SK-N-SH (cell line): Measurements from ENCODE around the gene ELMO1. TPM values are rescaled to one million over a fixed set of nuclear protein-coding genes. Genes with fewer than 3 reads are reported as not detected.

ENCODE experiments used
- CTCF ChIA-PET: fragments of 300-600, 350-600 bp; formaldehyde crosslinking; extraction: SDS; loops from one replicate; lab custom pipeline; 2021; lab: Yijun Ruan, JAX
- POLR2A ChIA-PET: fragments of 350-600 bp; sonication (Branson Sonifier 250); formaldehyde crosslinking; extraction: SDS; loops from one replicate; lab custom pipeline; 2020; ENCODE audit warnings: antibody characterized with exemption, inconsistent platforms; lab: Yijun Ruan, JAX
- DNase-seq: peaks from one replicate; pipeline ENCODE4 v3.0.0; 2012
- H2AFZ ChIP-seq: fragments of 200-600 bp; sonication (generic); 2 replicates; pipeline ENCODE4 v1.8.1; 2016; ENCODE audit warnings: antibody characterized with exemption, mild to moderate bottlenecking, low read depth
- H3F3A ChIP-seq: fragments of 200-600 bp; sonication (generic); replicated peaks from 2 replicates; pipeline ENCODE3; 2016; ENCODE audit warnings: antibody characterized with exemption, mild to moderate bottlenecking; ENCODE audit not compliant: insufficient read depth
- H3K27ac ChIP-seq, 2 experiments: fragments of 200-500 bp in 1 of 2; fragments of 200-600 bp in 1 of 2; sonication (Bioruptor generic) in 1 of 2; sonication (generic), shearing (Covaris generic) in 1 of 2; 2 replicates each; pipeline versions ENCODE4 v1.5.1 to v1.6.1; 2014 to 2016; ENCODE audit warnings: low read depth in 2 of 2, inconsistent platforms in 1 of 2, low read length in 1 of 2, mild to moderate bottlenecking in 1 of 2, mixed read lengths in 1 of 2
- H3K27me3 ChIP-seq: fragments of 200-600 bp; sonication (generic), shearing (Covaris generic); 2 replicates; pipeline ENCODE4 v1.6.1; 2016; ENCODE audit warnings: mixed run types; ENCODE audit not compliant: insufficient read depth
- H3K36me3 ChIP-seq, 2 experiments: fragments of 200-500 bp in 1 of 2; fragments of 200-600 bp in 1 of 2; sonication (Bioruptor generic) in 1 of 2; sonication (generic) in 1 of 2; replicated peaks in 1 of 2; 2 replicates each; pipeline versions ENCODE3 to v1.5.1; 2014 to 2016; ENCODE audit warnings: low read length in 1 of 2, mild to moderate bottlenecking in 1 of 2; ENCODE audit not compliant: insufficient read depth in 2 of 2, control insufficient read depth in 1 of 2
- H3K4me1 ChIP-seq, 2 experiments: fragments of 200-500 bp in 1 of 2; fragments of 200-600 bp in 1 of 2; sonication (Bioruptor generic) in 1 of 2; sonication (generic), shearing (Covaris generic) in 1 of 2; 2 replicates each; pipeline versions ENCODE4 v1.5.1 to v1.6.1; 2014 to 2016; ENCODE audit warnings: low read depth in 1 of 2, low read length in 1 of 2, mixed run types in 1 of 2; ENCODE audit not compliant: insufficient read depth in 2 of 2, control insufficient read depth in 1 of 2
- H3K4me2 ChIP-seq: fragments of 200-600 bp; sonication (generic), shearing (Covaris generic); 2 replicates; pipeline ENCODE4 v1.6.1; 2017; ENCODE audit warnings: mixed run types
- H3K4me3 ChIP-seq, 2 experiments: fragments of 200-500 bp in 1 of 2; fragments of 200-600 bp in 1 of 2; sonication (Bioruptor generic) in 1 of 2; sonication (generic), shearing (Covaris generic) in 1 of 2; 2 replicates each; pipeline versions ENCODE4 v1.5.1 to v1.8.1; 2014 to 2016; ENCODE audit warnings: low read depth in 2 of 2, inconsistent platforms in 1 of 2, low read length in 1 of 2, mild to moderate bottlenecking in 1 of 2, mixed read lengths in 1 of 2, moderate library complexity in 1 of 2
- H3K79me2 ChIP-seq: fragments of 200-600 bp; sonication (generic); 2 replicates; pipeline ENCODE4 v1.8.1; 2017; ENCODE audit warnings: mild to moderate bottlenecking; ENCODE audit not compliant: insufficient read depth
- H3K9ac ChIP-seq: fragments of 200-600 bp; sonication (generic); 2 replicates; pipeline ENCODE4 v1.6.1; 2017; ENCODE audit warnings: mixed run types
- H3K9me2 ChIP-seq: fragments of 200-600 bp; sonication (generic); 2 replicates; pipeline ENCODE4 v1.6.1; 2017; ENCODE audit warnings: mixed run types
- H3K9me3 ChIP-seq: fragments of 200-600 bp; sonication (generic); 2 replicates; pipeline ENCODE4 v1.6.1; 2017; ENCODE audit warnings: mixed run types, mild to moderate bottlenecking, moderate library complexity
- H4K20me1 ChIP-seq: fragments of 200-600 bp; sonication (generic); 2 replicates; pipeline ENCODE4 v1.6.1; 2017; ENCODE audit warnings: mild to moderate bottlenecking, mixed run types; ENCODE audit not compliant: insufficient read depth
- CHD2 ChIP-seq: fragments of 150-350 bp; IDR thresholded peaks from 2 replicates; pipeline ENCODE4 v1.6.1; 2018; ENCODE audit warnings: low read length; ENCODE audit not compliant: partially characterized antibody
- EZH2phosphoT487 ChIP-seq: fragments of 200-600 bp; sonication (generic); IDR thresholded peaks from 2 replicates; pipeline ENCODE4 v1.6.1; 2017; ENCODE audit warnings: low read depth, mixed run types, mild to moderate bottlenecking, antibody characterized with exemption, moderate library complexity, borderline replicate concordance
- FOSL2 ChIP-seq: IDR thresholded peaks from 2 replicates; pipeline ENCODE4 v1.4.0; 2012; ENCODE audit warnings: low read depth, mild to moderate bottlenecking, moderate library complexity, borderline replicate concordance
- GABPA ChIP-seq: IDR thresholded peaks from 2 replicates; pipeline ENCODE4 v1.4.0; 2012; ENCODE audit warnings: low read depth, mild to moderate bottlenecking
- GATA2 ChIP-seq: sonication (generic); formaldehyde crosslinking; IDR thresholded peaks from 2 replicates; pipeline ENCODE4 v1.5.0; 2020; ENCODE audit warnings: mild to moderate bottlenecking, missing genetic modification reagents
- MAX ChIP-seq: IDR thresholded peaks from 2 replicates; pipeline ENCODE4 v1.4.0; 2012; ENCODE audit warnings: low read depth
- MXI1 ChIP-seq: IDR thresholded peaks from 2 replicates; pipeline ENCODE4 v1.6.1; 2012; ENCODE audit warnings: mild to moderate bottlenecking, low read depth, low read length, improper control_type of control experiment
- NFIC ChIP-seq: IDR thresholded peaks from 2 replicates; pipeline ENCODE4 v1.4.0; 2012; ENCODE audit warnings: borderline replicate concordance
- NRF1 ChIP-seq: IDR thresholded peaks from 2 replicates; pipeline ENCODE4 v1.6.1; 2012; ENCODE audit warnings: low read depth, mild to moderate bottlenecking, low read length
- POLR2AphosphoS5 ChIP-seq: IDR thresholded peaks from 2 replicates; pipeline ENCODE4 v1.6.1; 2012; ENCODE audit warnings: low read depth, low read length
- RAD21 ChIP-seq: IDR thresholded peaks from 2 replicates; pipeline ENCODE4 v1.6.1; 2012; ENCODE audit warnings: mild to moderate bottlenecking, low read length
- RCOR1 ChIP-seq: fragments of 150-350 bp; IDR thresholded peaks from 2 replicates; pipeline ENCODE4 v1.6.1; 2017; ENCODE audit warnings: antibody characterized with exemption, low read length
- RXRA ChIP-seq: IDR thresholded peaks from 2 replicates; pipeline ENCODE4 v1.4.0; 2012; ENCODE audit warnings: low read depth, mild to moderate bottlenecking, borderline replicate concordance
- SIN3A ChIP-seq: IDR thresholded peaks from 2 replicates; pipeline ENCODE4 v1.6.1; 2012; ENCODE audit warnings: low read depth, mild to moderate bottlenecking, low read length, moderate library complexity, borderline replicate concordance
- SMC3 ChIP-seq: IDR thresholded peaks from 2 replicates; pipeline ENCODE4 v1.6.1; 2012; ENCODE audit warnings: low read depth, low read length, improper control_type of control experiment
- TAF1 ChIP-seq: IDR thresholded peaks from 2 replicates; pipeline ENCODE4 v1.6.1; 2012; ENCODE audit warnings: low read depth, mild to moderate bottlenecking, low read length, moderate library complexity, borderline replicate concordance
- WGBS: methylation state at CpG from one replicate; pipeline ENCODE4 v1.1.6; 2017; ENCODE audit warnings: low lambda C conversion rate; 5-methylcytosine and 5-hydroxymethylcytosine counted together
- polyA plus RNA-seq, 3 experiments: library from polyadenylated mRNA; depleted of rRNA; stranded (reverse); fragments of >200 nt; gene quantifications; 2 replicates each; pipeline ENCODE4 v1.2.3, GENCODE V29; 2012
- TF ChIP-seq, protein P1 (sequence below): fragments of 150-350 bp; IDR thresholded peaks from 2 replicates; pipeline ENCODE4 v1.6.1; 2016; ENCODE audit warnings: mild to moderate bottlenecking, low read depth, low read length
- TF ChIP-seq, protein P2 (sequence below): IDR thresholded peaks from 2 replicates; pipeline ENCODE4 v1.4.0; 2012; ENCODE audit warnings: low read depth, borderline replicate concordance
- TF ChIP-seq, protein P3 (sequence below): IDR thresholded peaks from 2 replicates; pipeline ENCODE4; 2012

Gene ELMO1
- polyA plus RNA-seq, 1 of the 3 experiments (the other 2 are of a cell fraction) = 0.64 TPM

DNA sequence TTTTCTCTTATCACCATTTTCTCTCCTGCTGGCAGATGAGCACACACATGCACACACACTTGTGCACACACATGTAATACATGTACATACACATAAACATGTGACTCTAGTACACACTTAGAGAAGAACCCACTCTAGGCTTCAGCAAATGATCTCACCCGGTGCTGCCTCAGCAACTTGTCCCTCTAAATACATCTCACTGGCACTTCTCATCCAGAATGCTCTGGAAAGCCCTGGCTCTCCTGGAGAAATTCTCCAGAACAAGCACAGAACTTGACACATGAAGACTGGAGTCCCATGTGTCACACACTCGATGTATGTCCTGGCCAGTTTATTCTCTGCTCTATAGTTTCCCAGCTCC is 254.9 kb downstream of the ELMO1 start:
- no peaks in the 10 kb centered on the region for H3K36me3 ChIP-seq
- H3K79me2 ChIP-seq = no peaks in the 10 kb centered on the region
- H3K4me1 ChIP-seq = peaks cover 0 to 9% of the 10 kb centered on the region in 2 experiments; a peak in 2 of 4 replicates
- H3K27me3 ChIP-seq = no peaks in the 10 kb centered on the region
- 46% methylated on average over 2 of the region's 2 CpGs for WGBS
- no peaks in the 10 kb centered on the region for H3K9me2 ChIP-seq
- no peak overlapping the region for H2AFZ ChIP-seq
- H3F3A ChIP-seq = no peaks in the 10 kb centered on the region
- no peak for DNase-seq
- H3K27ac ChIP-seq = no peak overlapping the region
- TF ChIP-seq RCOR1 (no peak), NFIC (no peak), MXI1 (no peak), NRF1 (no peak), RXRA (no peak), MAX (no peak), RAD21 (no peak), POLR2AphosphoS5 (no peak), CHD2 (no peak)
- TF ChIP-seq, protein P1, sequence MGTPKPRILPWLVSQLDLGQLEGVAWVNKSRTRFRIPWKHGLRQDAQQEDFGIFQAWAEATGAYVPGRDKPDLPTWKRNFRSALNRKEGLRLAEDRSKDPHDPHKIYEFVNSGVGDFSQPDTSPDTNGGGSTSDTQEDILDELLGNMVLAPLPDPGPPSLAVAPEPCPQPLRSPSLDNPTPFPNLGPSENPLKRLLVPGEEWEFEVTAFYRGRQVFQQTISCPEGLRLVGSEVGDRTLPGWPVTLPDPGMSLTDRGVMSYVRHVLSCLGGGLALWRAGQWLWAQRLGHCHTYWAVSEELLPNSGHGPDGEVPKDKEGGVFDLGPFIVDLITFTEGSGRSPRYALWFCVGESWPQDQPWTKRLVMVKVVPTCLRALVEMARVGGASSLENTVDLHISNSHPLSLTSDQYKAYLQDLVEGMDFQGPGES = no peak
- TF ChIP-seq, protein P2, sequence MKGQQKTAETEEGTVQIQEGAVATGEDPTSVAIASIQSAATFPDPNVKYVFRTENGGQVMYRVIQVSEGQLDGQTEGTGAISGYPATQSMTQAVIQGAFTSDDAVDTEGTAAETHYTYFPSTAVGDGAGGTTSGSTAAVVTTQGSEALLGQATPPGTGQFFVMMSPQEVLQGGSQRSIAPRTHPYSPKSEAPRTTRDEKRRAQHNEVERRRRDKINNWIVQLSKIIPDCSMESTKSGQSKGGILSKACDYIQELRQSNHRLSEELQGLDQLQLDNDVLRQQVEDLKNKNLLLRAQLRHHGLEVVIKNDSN = no peak
- TF ChIP-seq, all 33 proteins: peak for 0
- Histone ChIP-seq H3K4me3 (no peak overlapping the region), H3K4me2 (no peak overlapping the region), H3K9me3 (no peaks in the 10 kb centered on the region), H3K9ac (no peak overlapping the region), H4K20me1 (no peaks in the 10 kb centered on the region)
- POLR2A ChIA-PET = no interaction called here
- CTCF ChIA-PET = interaction anchor here (0.8 to 11.9 kb wide), 9 partner anchors 8 to 753 kb away, joined by 3 to 306 read pairs (median 12); no protein-coding TSS in a partner anchor

DNA sequence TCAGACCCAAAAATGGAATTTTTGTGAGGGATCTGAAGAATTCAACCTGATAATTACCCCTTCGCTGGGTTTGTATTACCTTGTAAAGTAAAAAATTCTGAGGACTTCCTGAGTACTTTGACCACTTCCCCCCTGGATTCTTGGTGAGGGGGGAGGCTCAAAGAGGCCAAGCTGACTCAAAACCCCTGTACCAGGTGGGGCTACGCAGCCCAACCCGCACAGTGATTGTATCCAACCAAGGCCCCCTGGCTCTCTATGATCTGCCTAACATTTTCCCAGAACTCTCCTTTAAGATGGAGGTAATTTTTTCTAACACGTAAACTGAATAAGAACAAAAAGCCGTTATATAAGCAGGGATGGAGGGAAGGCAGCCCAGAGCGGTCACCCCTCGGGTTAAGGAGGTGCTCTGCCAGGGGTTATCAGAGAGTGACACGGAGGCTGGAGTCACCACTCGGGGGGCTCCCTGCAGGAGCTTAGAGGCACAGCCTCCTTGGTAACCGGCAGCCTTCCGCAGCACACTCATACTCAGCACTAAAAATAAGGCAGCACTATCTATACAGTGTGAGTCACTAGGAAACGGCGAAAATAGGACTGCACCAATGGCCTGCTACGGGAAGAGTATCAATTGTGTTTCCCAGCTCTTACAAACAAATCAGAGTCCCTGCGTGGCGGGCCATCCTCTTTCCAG is 255.4 kb downstream of the ELMO1 start:
- no peaks in the 10 kb centered on the region for H3K79me2 ChIP-seq
- no peak overlapping the region for H3K9ac ChIP-seq
- POLR2A ChIA-PET = no interaction called here
- H4K20me1 ChIP-seq = no peaks in the 10 kb centered on the region
- no peaks in the 10 kb centered on the region for H3K36me3 ChIP-seq
- H3K9me3 ChIP-seq = no peaks in the 10 kb centered on the region
- no peaks in the 10 kb centered on the region for H3K27me3 ChIP-seq
- no peak overlapping the region for H3K4me3 ChIP-seq
- no peak for TF ChIP-seq SMC3
- TF ChIP-seq CHD2 = no peak
- no peak for TF ChIP-seq TAF1
- no peak for TF ChIP-seq EZH2phosphoT487
- TF ChIP-seq MXI1 = no peak
- no peak for TF ChIP-seq SIN3A
- no peak for TF ChIP-seq GABPA
- TF ChIP-seq, protein P3, sequence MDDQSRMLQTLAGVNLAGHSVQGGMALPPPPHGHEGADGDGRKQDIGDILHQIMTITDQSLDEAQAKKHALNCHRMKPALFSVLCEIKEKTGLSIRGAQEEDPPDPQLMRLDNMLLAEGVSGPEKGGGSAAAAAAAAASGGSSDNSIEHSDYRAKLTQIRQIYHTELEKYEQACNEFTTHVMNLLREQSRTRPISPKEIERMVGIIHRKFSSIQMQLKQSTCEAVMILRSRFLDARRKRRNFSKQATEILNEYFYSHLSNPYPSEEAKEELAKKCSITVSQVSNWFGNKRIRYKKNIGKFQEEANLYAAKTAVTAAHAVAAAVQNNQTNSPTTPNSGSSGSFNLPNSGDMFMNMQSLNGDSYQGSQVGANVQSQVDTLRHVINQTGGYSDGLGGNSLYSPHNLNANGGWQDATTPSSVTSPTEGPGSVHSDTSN = no peak
- no peak for TF ChIP-seq GATA2
- no peak for TF ChIP-seq RXRA
- TF ChIP-seq, protein P1 = no peak
- no peak for TF ChIP-seq FOSL2
- TF ChIP-seq, all 33 proteins: peak for 0
- no peak overlapping the region for H3K4me2 ChIP-seq
- no peak overlapping the region for H2AFZ ChIP-seq
- no peaks in the 10 kb centered on the region for H3K9me2 ChIP-seq
- WGBS = 74% methylated on average over 16 of the region's 16 CpGs
- DNase-seq = no peak
- H3K27ac ChIP-seq = no peak overlapping the region
- no peaks in the 10 kb centered on the region for H3F3A ChIP-seq
- peaks cover 0 to 6% of the 10 kb centered on the region in 2 experiments; a peak in 2 of 4 replicates for H3K4me1 ChIP-seq
- CTCF ChIA-PET = interaction anchor here (1.0 to 11.9 kb wide), 8 partner anchors 8 to 752 kb away, joined by 3 to 306 read pairs (median 13); no protein-coding TSS in a partner anchor
